Keratinocyte (primary cell): ENCODE results near the gene TMEM271. TPM values are rescaled to one million over a fixed set of nuclear protein-coding genes. Genes with fewer than 3 reads are reported as not detected.

Source experiments
- DNase-seq: peaks from one replicate; pipeline ENCODE4 v3.0.0-alpha.2; 2011; ENCODE audit warnings: low read depth, missing footprints, low spot score
- FAIRE-seq: peaks from 2 replicates; lab custom pipeline; 2011; peaks lifted over from hg19 to GRCh38; lab: Jason Lieb, UNC
- H2AFZ ChIP-seq: 2 replicates; pipeline ENCODE4 v1.6.0; 2012; ENCODE audit warnings: low read length, control low read depth, inconsistent platforms; ENCODE audit not compliant: control insufficient read depth
- H3K27ac ChIP-seq: 2 replicates; pipeline ENCODE4 v1.5.1; 2011; ENCODE audit warnings: low read length; ENCODE audit not compliant: control insufficient read depth, insufficient read depth
- H3K27me3 ChIP-seq: 3 replicates; pipeline ENCODE4 v1.6.0; 2011; ENCODE audit warnings: low read length; ENCODE audit not compliant: control insufficient read depth, insufficient read depth; ENCODE audit errors: extremely low read depth
- H3K36me3 ChIP-seq, 2 experiments: 2 replicates in 1 of 2; 3 replicates in 1 of 2; pipeline ENCODE4 v1.5.1; 2011; ENCODE audit warnings: low read length in 2 of 2, mild to moderate bottlenecking in 1 of 2; ENCODE audit not compliant: control insufficient read depth in 2 of 2, insufficient read depth in 2 of 2; ENCODE audit errors: extremely low read depth in 1 of 2
- H3K4me1 ChIP-seq: 3 replicates; pipeline ENCODE4 v1.5.1; 2011; ENCODE audit warnings: low read length; ENCODE audit not compliant: control insufficient read depth, insufficient read depth; ENCODE audit errors: extremely low read depth
- H3K4me2 ChIP-seq: 3 replicates; pipeline ENCODE4 v1.6.0; 2011; ENCODE audit warnings: low read depth, low read length; ENCODE audit not compliant: control insufficient read depth, insufficient read depth; ENCODE audit errors: extremely low read depth
- H3K4me3 ChIP-seq, 3 experiments: fragments of 200-600 bp in 1 of 3; sonication (generic) in 1 of 3; 2 replicates in 2 of 3; 3 replicates in 1 of 3; pipeline ENCODE4 v1.5.1; 2011 to 2016; ENCODE audit warnings: low read length in 3 of 3, mild to moderate bottlenecking in 3 of 3, control low read depth in 2 of 3, inconsistent platforms in 1 of 3, low read depth in 1 of 3, mixed read lengths in 1 of 3, mixed run types in 1 of 3, moderate library complexity in 1 of 3; ENCODE audit not compliant: control insufficient read depth in 2 of 3, insufficient read depth in 2 of 3; ENCODE audit errors: extremely low read depth in 1 of 3
- H3K79me2 ChIP-seq: 2 replicates; pipeline ENCODE4 v1.6.0; 2012; ENCODE audit warnings: low read length; ENCODE audit not compliant: control insufficient read depth, insufficient read depth
- H3K9ac ChIP-seq: 3 replicates; pipeline ENCODE4 v1.6.0; 2011; ENCODE audit warnings: low read length; ENCODE audit not compliant: control insufficient read depth, insufficient read depth; ENCODE audit errors: extremely low read depth
- H3K9me1 ChIP-seq: 3 replicates; pipeline ENCODE4 v1.6.0; 2011; ENCODE audit warnings: low read length; ENCODE audit not compliant: control insufficient read depth, insufficient read depth; ENCODE audit errors: extremely low read depth
- H3K9me3 ChIP-seq: 2 replicates; pipeline ENCODE4 v1.5.1; 2012; ENCODE audit warnings: low read depth, low read length; ENCODE audit not compliant: control insufficient read depth
- H4K20me1 ChIP-seq: 3 replicates; pipeline ENCODE4 v1.6.0; 2011; ENCODE audit warnings: low read length; ENCODE audit not compliant: control insufficient read depth, insufficient read depth; ENCODE audit errors: extremely low read depth
- CTCF ChIP-seq, 3 experiments: IDR thresholded peaks in 1 of 3; conservative IDR thresholded peaks in 1 of 3; optimal IDR thresholded peaks in 1 of 3; 2 replicates in 2 of 3; 3 replicates in 1 of 3; pipeline versions ENCODE3 to v1.5.1; 2011; ENCODE audit warnings: low read length in 3 of 3, mild to moderate bottlenecking in 3 of 3, moderate library complexity in 2 of 3, control low read depth in 1 of 3, inconsistent platforms in 1 of 3; ENCODE audit not compliant: insufficient read depth in 2 of 3; ENCODE audit errors: extremely low read depth in 1 of 3
- EZH2 ChIP-seq: IDR thresholded peaks from one replicate; pipeline ENCODE4 v1.6.1; 2012; ENCODE audit warnings: inconsistent platforms, mild to moderate bottlenecking, low read length, moderate library complexity
- dilution Hi-C: fragments of 300-500 bp; cut with MboI; formaldehyde crosslinking; loops from one replicate; pipeline ENCODE4 v1.7.0; 2020; ENCODE audit warnings: low sequenced_read_pairs; ENCODE audit not compliant: extremely low pct_ligation_motif_present
- polyA plus RNA-seq, 5 experiments: library from polyadenylated mRNA; depleted of rRNA in 3 of 5; stranded (reverse) in 3 of 5; stranded (forward) in 1 of 5; unstranded in 1 of 5; fragments of >200 nt; gene quantifications; 1 replicate in 1 of 5; 2 replicates in 3 of 5; 3 replicates in 1 of 5; pipeline versions ENCODE4 v1.2.1 to v1.2.3, GENCODE V29; 2011 to 2012; ENCODE audit warnings: missing spikeins in 2 of 5, low read depth in 1 of 5, low replicate concordance in 1 of 5

Gene TMEM271
- polyA plus RNA-seq, 1 donor (not counting 4 experiments of a cell fraction or from before 2014, with no cell fraction given), result not detected

GRCh38 chr4:621296-622070 is 45.4 kb upstream of the TMEM271 start:
- peaks cover 5% of the 10 kb centered on the region for H3K4me1 ChIP-seq
- DNase-seq, result no peak
- H3K79me2 ChIP-seq, result no peaks in the 10 kb centered on the region
- TF ChIP-seq EZH2 (no peak), CTCF (optimal IDR thresholded peaks at IDR 0.05 in 1 of 3, IDR thresholded peaks at IDR 0.05 in 1 of 3, conservative IDR thresholded peaks at IDR 0.05 in 1 of 3; ENCODE audit: extremely low read depth in 1 of 3, insufficient read depth in 2 of 3, low read length in 3 of 3) (no peak)
- no peak overlapping the region for H3K27ac ChIP-seq
- H3K9ac ChIP-seq, result no peak overlapping the region
- no peaks in the 10 kb centered on the region for H3K9me1 ChIP-seq
- H4K20me1 ChIP-seq, result no peaks in the 10 kb centered on the region
- dilution Hi-C loops, result no loop called here
- no peak overlapping the region for H2AFZ ChIP-seq
- no peak overlapping the region for H3K4me3 ChIP-seq
- no peak for FAIRE-seq
- H3K4me2 ChIP-seq, result no peak overlapping the region
- H3K9me3 ChIP-seq, result peaks cover 3% of the 10 kb centered on the region
- H3K36me3 ChIP-seq, result no peaks in the 10 kb centered on the region
- peaks cover 4% of the 10 kb centered on the region for H3K27me3 ChIP-seq

GRCh38 chr4:620851-621261 is 44.8 kb upstream of the TMEM271 start:
- H4K20me1 ChIP-seq, result no peaks in the 10 kb centered on the region
- peaks cover 3% of the 10 kb centered on the region for H3K9me3 ChIP-seq
- no peak overlapping the region for H3K4me2 ChIP-seq
- no peaks in the 10 kb centered on the region for H3K79me2 ChIP-seq
- no peak overlapping the region for H3K27ac ChIP-seq
- H3K4me3 ChIP-seq, result no peak overlapping the region
- FAIRE-seq (no peak), DNase-seq (no peak)
- H3K27me3 ChIP-seq, result peaks cover 4% of the 10 kb centered on the region
- TF ChIP-seq CTCF (optimal IDR thresholded peaks at IDR 0.05 in 1 of 3, IDR thresholded peaks at IDR 0.05 in 1 of 3, conservative IDR thresholded peaks at IDR 0.05 in 1 of 3; ENCODE audit: extremely low read depth in 1 of 3, insufficient read depth in 2 of 3, low read length in 3 of 3), result no peak
- no peak for TF ChIP-seq EZH2
- H3K9ac ChIP-seq, result no peak overlapping the region
- H3K9me1 ChIP-seq, result no peaks in the 10 kb centered on the region
- no peaks in the 10 kb centered on the region for H3K36me3 ChIP-seq
- H2AFZ ChIP-seq, result no peak overlapping the region
- dilution Hi-C loops, result no loop called here
- H3K4me1 ChIP-seq, result peaks cover 5% of the 10 kb centered on the region
